ENCODE results near the gene MED14. TPM values are rescaled to one million over a fixed set of nuclear protein-coding genes. Genes with fewer than 3 reads are reported as not detected.

Gene MED14
- 9.7 and 16.5 TPM in 2 replicates for total RNA-seq

DNA sequence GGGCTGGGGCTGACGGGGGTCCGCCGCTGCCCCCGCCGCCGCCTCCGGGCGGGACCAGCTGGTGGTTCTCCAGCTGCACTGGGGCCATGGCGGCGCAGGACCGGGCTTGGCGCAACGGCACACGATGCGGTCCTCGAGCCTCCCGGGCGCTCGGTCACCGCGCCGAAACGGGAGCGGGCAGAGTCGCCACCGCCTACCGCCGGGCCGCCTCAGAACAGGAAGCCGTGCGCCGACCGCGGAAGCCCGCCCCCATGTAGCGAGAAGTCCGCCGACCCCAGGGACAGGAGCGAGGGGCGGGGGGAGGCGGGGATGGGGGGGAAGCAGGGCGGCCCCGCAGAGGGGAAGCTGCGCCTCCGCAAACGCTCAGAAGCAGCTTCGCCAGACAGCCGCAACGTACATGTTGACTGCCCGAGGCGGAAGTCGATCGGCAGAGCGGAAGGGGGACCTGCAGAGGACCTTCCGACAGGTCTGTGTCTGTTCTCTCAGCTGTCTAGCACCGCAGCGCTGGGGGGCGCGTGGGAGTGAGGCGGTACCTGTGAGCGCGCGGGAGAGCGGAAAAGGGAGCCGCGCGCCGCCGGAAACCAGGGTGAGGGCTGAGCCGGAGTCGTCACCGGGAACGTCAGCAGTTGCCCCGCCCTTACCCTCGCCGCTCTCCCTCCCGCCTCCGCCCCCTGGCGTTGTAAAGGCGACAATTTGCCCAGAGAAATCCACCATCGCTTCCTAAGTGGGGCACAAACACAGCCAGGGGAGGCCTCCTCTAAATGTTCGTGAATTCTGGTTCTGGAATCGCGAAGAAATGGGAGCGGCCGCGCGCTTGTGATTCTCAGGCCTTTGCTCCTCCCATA, at the start of gene MED14:
MED14 (minus strand) TSS at position 218 of the 845 bp plus-strand sequence; CDS start at position 88, 130 bp downstream.

DNA sequence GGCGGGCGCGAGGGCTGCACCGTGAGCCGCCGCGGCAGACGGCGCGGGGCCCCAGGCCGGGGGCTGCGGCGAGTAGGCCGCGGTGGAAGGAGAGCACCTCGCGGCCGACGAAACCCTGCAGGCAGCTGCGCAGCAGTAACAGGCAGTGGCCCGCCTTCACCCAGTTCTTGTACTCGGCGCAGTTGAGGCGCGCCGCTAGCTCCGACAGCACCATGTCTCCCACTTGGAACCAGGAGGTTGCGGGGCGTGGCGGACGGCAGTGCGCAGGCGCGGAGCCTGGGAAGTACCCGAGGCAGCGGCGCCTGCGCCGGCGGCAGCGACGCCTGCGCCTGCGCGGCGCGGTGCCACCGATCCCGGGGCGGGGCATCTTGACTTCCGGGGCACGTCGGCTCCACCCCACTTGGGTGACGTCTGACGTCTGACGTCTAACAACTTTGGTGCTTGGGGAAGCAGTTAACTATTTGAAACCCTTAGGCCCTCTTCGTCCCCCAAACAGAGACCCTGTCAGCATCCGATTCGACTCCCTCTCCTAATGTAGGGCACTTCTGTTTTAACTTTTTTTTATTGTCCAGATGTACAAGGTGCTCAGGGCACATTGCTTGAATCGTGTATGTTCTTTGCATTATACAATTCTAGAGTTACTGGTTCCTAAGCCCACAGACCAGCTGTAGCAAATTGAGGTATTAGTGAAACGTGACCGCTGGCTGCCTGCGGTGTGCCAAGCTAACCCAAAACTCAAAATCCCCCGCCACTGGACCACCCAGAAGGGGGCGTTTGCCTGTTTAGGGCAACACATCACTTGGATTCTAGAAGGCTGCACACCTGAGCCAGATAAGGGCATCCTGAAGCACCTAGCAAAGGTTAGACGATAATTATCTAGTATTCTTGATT, 87.8 kb downstream of the MED14 start, which contains the start of gene CXorf38:
CXorf38 (minus strand) TSS at position 255 of the 891 bp plus-strand sequence; CDS start at position 214, 41 bp downstream.

DNA sequence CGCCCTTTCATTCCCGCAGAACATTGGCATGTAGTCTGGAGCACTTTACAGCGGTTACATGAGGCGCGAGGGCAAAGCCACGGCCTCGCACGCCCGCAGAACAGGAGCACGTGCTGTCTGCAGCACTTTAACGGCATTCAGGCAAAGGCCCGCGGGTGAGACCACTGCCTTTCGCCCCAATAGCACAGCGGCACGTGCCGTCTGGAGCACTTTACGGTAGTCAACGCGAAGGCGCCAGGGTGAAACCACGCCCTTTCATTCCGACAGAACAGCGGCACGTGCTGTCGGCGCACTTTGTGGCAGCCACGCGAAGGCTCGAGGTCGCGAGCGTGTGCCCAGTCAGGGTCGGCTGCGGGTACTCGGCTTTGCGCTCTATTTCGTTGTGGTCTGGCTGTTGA, 112.2 kb downstream of the MED14 start, which contains the start of gene MPC1L:
MPC1L (plus strand) TSS at position 290 of the 398 bp plus-strand sequence. CDS start 138 bp downstream, outside the sequence.

Other genes with a start within 250 kb of the MED14 start
- 197 and 200 TPM in 2 replicates for gene ATP6AP2, start 154.6 kb downstream of the MED14 start, total RNA-seq
- gene MPC1L, start 112.1 kb downstream of the MED14 start, total RNA-seq = not detected in 2 replicates
- gene CXorf38, start 88.0 kb downstream of the MED14 start, total RNA-seq = 9.7 and 10.0 TPM in 2 replicates

Measured in cardiac atrium fibroblast (primary cell).